Anterior cingulate cortex (tissue), 58 donors: ENCODE data around the gene TTL.
A peak's percentile ranks its signal among the peaks of the same experiment; 100 is the strongest.
"Not testable (repeated sequence)": the region's sequence is repeated elsewhere in the genome, so short reads cannot be mapped to it uniquely, and the experiment has no call there.

Experiments used
- DNase-seq, 58 donors: peaks; one replicate each; lab custom pipeline; 2025; lab: John Stamatoyannopoulos, UW

The TTL gene

GRCh38 chr2:112472547-112473263, 9.3 kb upstream of the TTL start:
- no peak for DNase-seq

GRCh38 chr2:112474844-112475486, 7.0 kb upstream of the TTL start:
- no peak for DNase-seq

DNA sequence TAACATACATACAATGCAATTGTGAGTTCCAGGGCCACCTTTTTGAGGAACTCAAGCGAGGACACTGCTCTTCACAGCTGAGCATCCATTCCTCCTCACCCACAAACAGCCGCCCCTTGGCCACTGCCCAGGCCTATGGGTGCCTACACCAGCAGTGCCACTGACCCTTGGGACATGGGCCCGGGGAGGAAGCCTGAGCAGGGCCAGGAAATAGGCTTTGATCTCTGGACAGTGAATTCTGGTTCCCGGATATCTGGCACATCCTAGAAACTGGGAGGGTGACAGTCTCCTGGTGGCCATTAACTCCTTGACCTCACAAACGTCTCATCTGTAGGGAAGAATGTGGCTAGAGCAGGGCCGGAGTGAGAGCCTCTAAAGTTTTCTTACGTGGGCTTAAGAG, 5.5 kb upstream of the TTL start:
- DNase-seq: no peak

DNA sequence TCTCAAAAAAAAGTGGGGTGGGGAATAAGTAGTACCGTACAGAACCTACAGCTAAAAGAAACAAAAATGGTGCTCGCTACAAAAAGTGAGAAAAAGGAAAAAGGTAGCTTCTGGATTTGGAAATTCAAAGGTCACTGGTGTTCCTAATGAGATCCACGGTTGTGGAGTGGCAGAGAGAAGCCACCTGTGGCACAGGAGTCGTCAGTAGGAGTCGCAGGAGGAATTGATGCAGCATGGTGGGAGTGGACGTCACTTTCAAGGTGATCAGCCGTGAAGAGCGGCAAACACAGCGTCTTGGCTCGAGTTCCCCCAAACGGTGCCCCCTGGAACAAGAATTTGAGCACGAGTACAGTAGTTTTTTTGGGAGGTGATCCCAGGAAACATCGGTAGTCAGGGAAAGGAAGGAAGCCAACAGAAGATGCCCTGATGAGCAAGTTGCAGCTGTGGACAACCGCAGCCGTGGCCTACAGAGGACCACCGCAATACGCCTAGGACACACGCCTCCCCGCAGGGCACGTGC, 1.4 kb upstream of the TTL start:
- DNase-seq: no peak

GRCh38 chr2:112481050-112481527, 867 bp upstream of the TTL start:
- DNase-seq: peak in 57 of 58 donors; percentile 37 to 89 (median 77)

GRCh38 chr2:112482309-112483041, 519 bp downstream of the TTL start:
- DNase-seq: peak in 30 of 58 donors; percentile 12 to 64 (median 46)

DNA sequence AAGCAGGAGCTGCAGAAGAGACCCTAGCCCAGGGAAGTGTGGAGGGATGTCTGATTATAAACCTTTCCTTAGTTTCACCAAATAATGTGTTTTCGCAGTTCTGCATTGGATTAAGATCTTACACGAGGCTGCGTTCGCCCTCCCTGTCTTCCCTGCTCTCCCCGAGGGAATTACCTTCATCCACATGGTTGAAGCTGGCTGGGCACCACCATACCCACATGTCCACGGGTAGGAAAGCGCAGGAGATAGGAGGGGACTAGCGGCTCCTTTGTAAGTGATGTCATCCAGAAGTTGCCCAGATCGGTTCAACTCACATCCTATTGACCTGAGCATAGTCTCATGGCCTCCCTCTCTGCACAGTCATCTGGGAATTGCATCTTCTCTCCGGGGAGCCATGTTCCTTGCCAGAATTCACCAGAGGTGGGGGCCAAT, 1.1 kb downstream of the TTL start:
- peak in 16 of 58 donors; percentile 5 to 48 (median 29) for DNase-seq

DNA sequence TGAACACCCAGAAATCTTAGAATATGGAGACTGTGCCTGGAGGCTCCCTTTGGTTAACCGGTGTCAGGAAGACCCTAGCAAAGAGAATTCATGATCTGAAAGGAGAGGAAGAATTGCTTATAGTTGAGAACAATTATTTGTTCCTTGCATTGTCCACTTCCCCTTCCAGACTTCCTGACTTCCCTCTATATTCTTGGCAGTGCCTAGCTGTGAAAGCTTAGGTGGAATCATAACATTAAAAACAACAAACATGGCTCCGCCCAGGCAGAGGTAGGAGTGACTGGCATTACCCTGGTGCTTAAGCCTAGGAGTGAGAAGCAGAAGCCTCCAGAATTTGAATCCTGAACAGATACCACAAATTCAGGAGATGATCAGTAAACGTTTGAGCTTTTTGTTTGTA, 1.9 kb downstream of the TTL start:
- DNase-seq: no peak

GRCh38 chr2:112485849-112486248, 3.9 kb downstream of the TTL start:
- DNase-seq: no peak

- DNase-seq: no peak
Measured at GRCh38 chr2:112486895-112487294, 4.9 kb downstream of the TTL start.

DNA sequence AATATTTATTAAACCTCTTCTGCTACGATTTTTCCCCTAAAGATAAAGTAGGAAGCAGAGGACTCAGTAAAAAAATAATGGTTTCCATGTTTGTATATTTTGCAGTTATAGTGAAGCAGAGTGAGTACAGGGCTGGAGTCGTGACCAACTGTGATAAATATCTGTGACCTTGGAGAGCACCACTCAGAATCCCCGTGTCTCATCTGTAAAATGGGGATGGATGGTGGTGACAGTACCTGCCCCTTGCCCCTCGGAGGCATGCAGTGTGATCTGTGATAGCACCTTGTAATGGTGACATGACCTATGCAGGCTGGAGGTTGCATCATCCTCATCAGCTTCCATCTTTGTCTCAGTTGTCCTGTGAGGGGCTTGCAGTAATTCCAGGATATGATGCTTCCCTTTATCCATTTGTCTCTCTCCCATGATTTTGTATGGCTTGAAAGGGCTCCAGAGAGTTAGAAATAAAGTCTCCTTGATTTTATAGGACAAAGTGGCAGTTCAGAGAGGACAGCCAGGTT, 5.5 kb downstream of the TTL start:
- no peak for DNase-seq

DNA sequence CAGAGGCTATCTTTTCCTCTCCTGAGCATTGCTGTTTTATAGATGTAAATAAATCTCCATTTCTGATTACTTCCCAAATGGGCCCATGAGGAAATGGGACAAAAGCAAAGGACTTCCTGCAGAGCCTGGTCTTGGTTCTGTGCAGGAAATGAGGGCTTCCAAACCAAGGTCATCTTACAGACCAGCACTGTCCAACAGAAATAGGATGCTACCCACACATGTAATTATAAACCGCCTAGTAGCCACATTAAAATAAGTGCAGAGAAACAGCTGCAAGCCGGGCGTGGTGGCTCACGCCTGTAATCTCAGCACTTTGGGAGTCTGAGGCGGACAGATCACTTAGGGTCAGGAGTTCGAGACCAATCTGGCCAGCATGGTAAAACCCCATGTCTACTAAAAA, 6.2 kb downstream of the TTL start:
- DNase-seq: no peak

- peak in 5 of 58 donors; percentile 3 to 57 (median 19) for DNase-seq
Measured at GRCh38 chr2:112491946-112492345, 10.0 kb downstream of the TTL start.

GRCh38 chr2:112493048-112493447, 11.1 kb downstream of the TTL start:
- no peak for DNase-seq

- DNase-seq: peak in 1 of 58 donors; percentile 15
Measured at GRCh38 chr2:112493858-112494648, 12.1 kb downstream of the TTL start.

GRCh38 chr2:112494828-112495227, 12.9 kb downstream of the TTL start:
- no peak for DNase-seq

GRCh38 chr2:112495878-112496277, 13.9 kb downstream of the TTL start:
- not testable (repeated sequence) for DNase-seq

GRCh38 chr2:112500850-112501484, 19.0 kb downstream of the TTL start:
- peak in 11 of 58 donors; percentile 8 to 41 (median 17) for DNase-seq

DNA sequence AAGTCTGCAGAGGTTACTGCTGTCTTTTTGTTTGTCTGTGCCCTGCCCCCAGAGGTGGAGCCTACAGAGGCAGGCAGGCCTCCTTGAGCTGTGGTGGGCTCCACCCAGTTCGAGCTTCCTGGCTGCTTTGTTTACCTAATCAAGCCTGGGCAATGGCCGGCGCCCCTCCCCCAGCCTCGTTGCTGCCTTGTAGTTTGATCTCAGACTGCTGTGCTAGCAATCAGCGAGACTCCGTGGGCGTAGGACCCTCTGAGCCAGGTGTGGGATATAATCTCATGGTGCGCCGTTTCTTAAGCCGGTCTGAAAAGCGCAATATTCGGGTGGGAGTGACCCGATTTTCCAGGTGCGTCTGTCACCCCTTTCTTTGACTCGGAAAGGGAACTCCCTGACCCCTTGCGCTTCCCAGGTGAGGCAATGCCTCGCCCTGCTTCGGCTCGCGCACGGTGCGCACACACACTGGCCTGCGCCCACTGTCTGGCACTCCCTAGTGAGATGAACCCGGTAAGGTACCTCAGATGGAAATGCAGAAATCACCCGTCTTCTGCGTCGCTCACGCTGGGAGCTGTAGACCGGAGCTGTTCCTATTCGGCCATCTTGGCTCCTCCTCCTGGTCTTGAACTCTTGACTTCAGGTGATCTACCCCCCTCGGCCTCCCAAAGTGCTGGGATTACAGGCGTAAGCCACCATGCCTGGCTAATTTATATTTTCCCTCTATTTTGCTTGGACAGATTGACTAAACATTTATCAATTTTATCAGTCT, 27.5 kb downstream of the TTL start:
- not testable (repeated sequence) for DNase-seq
